ENCODE results near the gene VTA1.

VTA1 gene

GRCh38 chr6:142200846-142201628 is 54.0 kb downstream of the VTA1 start:
- TF ChIP-seq CTCF (IDR thresholded peaks at IDR 0.05) (no peak), ZFX (IDR thresholded peaks at IDR 0.05; ENCODE audit: borderline replicate concordance) (no peak)
- H3K27ac ChIP-seq: no peak overlapping the region

GRCh38 chr6:142207265-142207877 is 60.3 kb downstream of the VTA1 start:
- TF ChIP-seq CTCF (IDR thresholded peaks at IDR 0.05) (peak; percentile 89), ZFX (IDR thresholded peaks at IDR 0.05; ENCODE audit: borderline replicate concordance) (no peak)

GRCh38 chr6:142210606-142211005 is 63.5 kb downstream of the VTA1 start:
- TF ChIP-seq ZFX (IDR thresholded peaks at IDR 0.05; ENCODE audit: borderline replicate concordance) (no peak), CTCF (IDR thresholded peaks at IDR 0.05) (no peak)
- H3K27ac ChIP-seq: no peak overlapping the region

More at GRCh38 chr6:142207265-142207877, 60.3 kb downstream of the VTA1 start:
- no peak overlapping the region for H3K27ac ChIP-seq

GRCh38 chr6:142213402-142213801 is 66.3 kb downstream of the VTA1 start:
- H3K27ac ChIP-seq: no peak overlapping the region
- TF ChIP-seq ZFX (IDR thresholded peaks at IDR 0.05; ENCODE audit: borderline replicate concordance) (no peak), CTCF (IDR thresholded peaks at IDR 0.05) (no peak)

GRCh38 chr6:142218446-142218845 is 71.4 kb downstream of the VTA1 start:
- no peak for TF ChIP-seq CTCF (IDR thresholded peaks at IDR 0.05)
- no peak for TF ChIP-seq ZFX (IDR thresholded peaks at IDR 0.05; ENCODE audit: borderline replicate concordance)
- no peak overlapping the region for H3K27ac ChIP-seq

GRCh38 chr6:142222022-142222421 is 75.0 kb downstream of the VTA1 start:
- TF ChIP-seq ZFX (IDR thresholded peaks at IDR 0.05; ENCODE audit: borderline replicate concordance) (no peak), CTCF (IDR thresholded peaks at IDR 0.05) (no peak)
- no peak overlapping the region for H3K27ac ChIP-seq

GRCh38 chr6:142223938-142224337 is 76.9 kb downstream of the VTA1 start:
- no peak overlapping the region for H3K27ac ChIP-seq
- TF ChIP-seq CTCF (IDR thresholded peaks at IDR 0.05): no peak
- TF ChIP-seq ZFX (IDR thresholded peaks at IDR 0.05; ENCODE audit: borderline replicate concordance): no peak

All from 22Rv1 (cell line).